RWPE1 (cell line): ENCODE data around the gene HIPK3.

Source experiments
- CTCF ChIA-PET: fragments of 350-600 bp; sonication (Branson Sonifier 250); formaldehyde crosslinking; extraction: SDS; loops from one replicate; lab custom pipeline; 2021; lab: Yijun Ruan, JAX
- POLR2A ChIA-PET: fragments of 400-600 bp; formaldehyde crosslinking; extraction: SDS; loops from one replicate; lab custom pipeline; 2020; ENCODE audit warnings: antibody characterized with exemption; ENCODE audit not compliant: low non-redundant PET; lab: Yijun Ruan, JAX
- DNase-seq: peaks from one replicate; pipeline ENCODE4 v3.0.0; 2012; ENCODE audit warnings: low spot score
- H3K27ac ChIP-seq: fragments of 450-650 bp; 2 replicates; pipeline ENCODE4 v1.5.1; 2017
- TF ChIP-seq, protein P1 (sequence below): fragments of 450-650 bp; conservative IDR thresholded peaks from 2 replicates; pipeline ENCODE4 v1.5.1; 2017; ENCODE audit warnings: low read depth, mild to moderate bottlenecking

Gene HIPK3

DNA sequence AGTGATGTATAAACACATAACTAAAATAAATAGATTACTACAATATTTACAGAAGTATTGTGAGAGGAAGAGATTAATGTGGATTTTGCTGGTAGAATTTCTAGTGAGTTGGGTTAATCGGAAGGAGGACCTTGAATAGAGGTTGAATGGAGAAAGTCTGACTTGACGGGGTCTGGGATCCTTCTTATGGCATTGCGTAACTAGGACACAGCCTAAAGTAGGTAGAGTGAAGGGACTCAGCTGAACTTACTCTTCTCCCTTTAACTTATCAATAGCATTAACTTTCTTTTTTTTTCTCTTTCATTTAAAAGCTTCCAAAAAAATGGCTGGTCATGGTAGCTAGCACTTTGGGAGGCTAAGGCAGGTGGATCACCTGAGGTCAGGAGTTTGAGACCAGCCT, 139.2 kb downstream of the HIPK3 start:
- CTCF ChIA-PET = interaction anchor here (0.6 kb wide), 1 partner anchor 19 kb away, joined by 3 read pairs; no protein-coding TSS in a partner anchor
- DNase-seq = no peak
- H3K27ac ChIP-seq = no peak overlapping the region
- TF ChIP-seq, protein P1, sequence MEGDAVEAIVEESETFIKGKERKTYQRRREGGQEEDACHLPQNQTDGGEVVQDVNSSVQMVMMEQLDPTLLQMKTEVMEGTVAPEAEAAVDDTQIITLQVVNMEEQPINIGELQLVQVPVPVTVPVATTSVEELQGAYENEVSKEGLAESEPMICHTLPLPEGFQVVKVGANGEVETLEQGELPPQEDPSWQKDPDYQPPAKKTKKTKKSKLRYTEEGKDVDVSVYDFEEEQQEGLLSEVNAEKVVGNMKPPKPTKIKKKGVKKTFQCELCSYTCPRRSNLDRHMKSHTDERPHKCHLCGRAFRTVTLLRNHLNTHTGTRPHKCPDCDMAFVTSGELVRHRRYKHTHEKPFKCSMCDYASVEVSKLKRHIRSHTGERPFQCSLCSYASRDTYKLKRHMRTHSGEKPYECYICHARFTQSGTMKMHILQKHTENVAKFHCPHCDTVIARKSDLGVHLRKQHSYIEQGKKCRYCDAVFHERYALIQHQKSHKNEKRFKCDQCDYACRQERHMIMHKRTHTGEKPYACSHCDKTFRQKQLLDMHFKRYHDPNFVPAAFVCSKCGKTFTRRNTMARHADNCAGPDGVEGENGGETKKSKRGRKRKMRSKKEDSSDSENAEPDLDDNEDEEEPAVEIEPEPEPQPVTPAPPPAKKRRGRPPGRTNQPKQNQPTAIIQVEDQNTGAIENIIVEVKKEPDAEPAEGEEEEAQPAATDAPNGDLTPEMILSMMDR = no peak
- POLR2A ChIA-PET = no interaction called here

DNA sequence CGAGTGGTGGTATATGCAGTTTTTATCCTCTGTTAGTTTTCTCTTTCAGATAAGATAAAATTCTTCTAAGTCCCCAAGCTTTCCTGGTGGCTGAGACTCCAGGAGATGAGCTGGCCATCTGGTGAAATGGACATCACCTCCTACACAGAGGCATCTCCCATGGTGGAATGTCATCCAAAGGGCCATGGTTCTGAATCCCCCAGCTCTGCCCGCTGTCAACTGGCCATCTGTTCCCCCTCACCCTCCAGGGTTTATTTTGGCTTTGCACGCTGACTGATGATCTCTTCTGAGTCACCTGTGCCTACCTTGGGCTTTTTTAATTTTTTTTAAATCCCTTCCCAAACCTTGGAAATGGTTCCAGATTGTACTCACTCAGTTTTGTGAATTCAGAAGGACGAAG, 142.2 kb downstream of the HIPK3 start:
- no peak overlapping the region for H3K27ac ChIP-seq
- ChIA-PET CTCF (no interaction called here), POLR2A (no interaction called here)
- DNase-seq = no peak
- TF ChIP-seq, protein P1 = no peak

DNA sequence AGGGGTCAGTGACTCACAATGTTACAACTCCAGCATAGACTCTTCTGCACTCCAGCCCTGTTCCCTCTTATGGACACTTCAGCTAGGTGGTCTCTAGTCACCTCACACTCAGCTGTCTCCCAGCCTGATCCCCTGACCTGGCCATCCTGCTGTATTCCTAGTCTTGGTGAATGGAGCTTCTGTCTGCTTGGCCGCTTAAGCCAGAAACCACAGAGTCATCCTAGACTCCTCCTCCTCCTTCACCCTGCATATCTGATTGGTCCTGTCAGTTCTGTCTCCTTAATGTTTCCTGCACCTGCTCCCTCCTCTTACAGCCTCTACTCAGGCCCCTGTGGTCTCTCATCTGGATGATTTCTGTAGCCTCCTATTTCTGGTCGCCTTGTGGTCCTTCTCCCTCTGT, 144.9 kb downstream of the HIPK3 start:
- TF ChIP-seq, protein P1 = no peak
- H3K27ac ChIP-seq = no peak overlapping the region
- ChIA-PET POLR2A (no interaction called here), CTCF (no interaction called here)
- no peak for DNase-seq

DNA sequence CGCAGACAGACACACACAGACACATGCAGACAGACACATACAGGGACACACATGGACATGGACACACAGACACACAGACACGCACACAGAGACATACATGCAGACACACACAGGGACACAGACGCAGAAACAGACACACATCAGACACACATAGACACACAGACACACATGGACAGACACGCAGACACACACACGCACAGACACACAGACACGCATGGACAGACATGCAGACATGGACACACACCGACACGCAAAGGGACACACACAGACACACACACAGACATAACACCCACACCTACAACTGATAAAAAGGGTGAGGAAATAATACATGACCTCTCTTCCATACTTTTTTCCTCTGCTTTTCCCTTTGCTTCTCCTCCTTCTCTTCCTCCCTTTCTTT, 146.2 kb downstream of the HIPK3 start:
- TF ChIP-seq, protein P1 = no peak
- no peak overlapping the region for H3K27ac ChIP-seq
- ChIA-PET POLR2A (no interaction called here), CTCF (no interaction called here)
- no peak for DNase-seq

DNA sequence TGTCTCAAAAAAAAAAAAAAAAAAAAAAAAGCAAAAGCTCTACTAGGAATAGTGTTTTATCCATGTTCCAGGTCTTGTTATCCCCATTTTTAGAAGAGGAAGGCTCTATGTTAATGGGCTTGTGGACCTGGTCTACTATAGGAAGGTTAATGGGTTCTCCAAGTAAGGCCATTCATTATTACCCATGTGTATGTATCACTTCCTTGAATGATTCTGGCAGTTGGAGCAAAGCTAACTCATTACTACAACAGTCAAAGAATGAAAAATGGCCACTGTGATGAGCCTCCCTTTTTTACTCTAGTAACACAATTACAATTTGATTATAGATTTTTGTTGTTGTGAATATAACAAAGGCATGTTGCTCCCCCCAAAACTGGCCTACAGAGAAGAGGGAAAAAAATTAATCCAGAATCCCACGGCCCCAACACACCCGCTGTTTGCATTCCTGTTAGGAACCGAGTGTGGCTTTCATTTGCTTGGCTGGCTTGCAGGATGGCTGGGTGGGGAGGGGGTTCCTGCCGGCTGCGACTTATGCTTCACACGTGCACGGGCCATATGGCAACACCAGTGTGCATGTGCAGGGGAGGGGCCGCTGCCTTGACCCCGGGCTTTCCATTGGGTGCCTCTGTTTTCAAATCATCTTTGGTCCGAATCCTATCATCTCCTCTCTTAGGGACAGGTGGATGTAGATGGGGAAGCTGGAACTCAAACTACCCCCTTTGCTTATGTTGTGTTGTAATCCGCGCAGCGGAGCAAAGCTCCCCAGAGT, 148.8 kb downstream of the HIPK3 start:
- no peak for DNase-seq
- TF ChIP-seq, protein P1 = no peak
- POLR2A ChIA-PET = interaction anchor here (0.6 kb wide), 1 partner anchor 331 kb away, joined by 4 read pairs; the partner anchor contains the start of gene CD59
- H3K27ac ChIP-seq = no peak overlapping the region
- CTCF ChIA-PET = interaction anchor here (0.6 kb wide), 1 partner anchor 192 kb away, joined by 3 read pairs; no protein-coding TSS in a partner anchor
